ENCODE measurements around the gene PAX8.

DNA sequence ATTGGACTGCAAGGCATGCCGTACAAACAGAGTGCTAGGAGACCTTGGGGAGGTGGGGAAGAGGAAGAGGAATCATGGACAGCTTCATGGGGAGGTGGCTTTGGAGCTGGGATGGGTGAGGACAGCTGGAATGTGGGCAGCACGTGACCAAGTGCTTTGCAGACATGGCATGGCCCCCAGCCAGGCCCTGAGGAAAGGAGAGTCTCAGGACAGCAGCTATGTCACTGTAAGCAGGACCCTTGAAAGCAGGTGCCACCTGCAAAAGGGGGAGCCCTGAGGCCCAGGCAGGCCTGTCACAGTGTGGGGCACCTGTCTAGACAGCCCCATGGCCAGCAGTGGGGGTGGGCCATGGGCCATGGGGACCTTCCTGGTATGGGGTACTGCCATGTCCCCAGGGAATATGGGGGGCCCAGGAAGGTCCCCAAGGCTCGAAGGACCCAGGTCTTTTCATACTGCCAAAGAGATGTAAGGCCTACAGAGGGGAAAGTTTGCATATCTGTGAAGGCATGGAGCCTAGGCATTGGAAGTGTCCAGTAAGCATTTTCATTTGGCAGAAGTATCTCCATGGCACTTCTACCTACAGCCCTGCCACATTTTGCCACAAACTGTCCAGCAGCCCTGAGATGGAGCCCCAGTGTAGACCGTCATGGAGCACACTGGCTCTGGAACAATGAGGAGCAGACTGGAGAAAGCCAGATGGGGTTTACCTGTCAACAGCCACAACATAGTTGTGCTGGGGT lies 9.9 kb downstream of the PAX8 start:
- TF ChIP-seq, protein P1, sequence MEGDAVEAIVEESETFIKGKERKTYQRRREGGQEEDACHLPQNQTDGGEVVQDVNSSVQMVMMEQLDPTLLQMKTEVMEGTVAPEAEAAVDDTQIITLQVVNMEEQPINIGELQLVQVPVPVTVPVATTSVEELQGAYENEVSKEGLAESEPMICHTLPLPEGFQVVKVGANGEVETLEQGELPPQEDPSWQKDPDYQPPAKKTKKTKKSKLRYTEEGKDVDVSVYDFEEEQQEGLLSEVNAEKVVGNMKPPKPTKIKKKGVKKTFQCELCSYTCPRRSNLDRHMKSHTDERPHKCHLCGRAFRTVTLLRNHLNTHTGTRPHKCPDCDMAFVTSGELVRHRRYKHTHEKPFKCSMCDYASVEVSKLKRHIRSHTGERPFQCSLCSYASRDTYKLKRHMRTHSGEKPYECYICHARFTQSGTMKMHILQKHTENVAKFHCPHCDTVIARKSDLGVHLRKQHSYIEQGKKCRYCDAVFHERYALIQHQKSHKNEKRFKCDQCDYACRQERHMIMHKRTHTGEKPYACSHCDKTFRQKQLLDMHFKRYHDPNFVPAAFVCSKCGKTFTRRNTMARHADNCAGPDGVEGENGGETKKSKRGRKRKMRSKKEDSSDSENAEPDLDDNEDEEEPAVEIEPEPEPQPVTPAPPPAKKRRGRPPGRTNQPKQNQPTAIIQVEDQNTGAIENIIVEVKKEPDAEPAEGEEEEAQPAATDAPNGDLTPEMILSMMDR (IDR thresholded peaks at IDR 0.05), result no peak
- TF ChIP-seq POLR2A (IDR thresholded peaks at IDR 0.05), result no peak
- TF ChIP-seq POLR2AphosphoS5 (IDR thresholded peaks at IDR 0.05), result no peak

Data from stomach (tissue), 4 donors.